ENCODE results near the gene DMRT1. TPM values are rescaled to one million over a fixed set of nuclear protein-coding genes. Genes with fewer than 3 reads are reported as not detected.
"Not testable (repeated sequence)": the region's sequence is repeated elsewhere in the genome, so short reads cannot be mapped to it uniquely, and the experiment has no call there.

The DMRT1 gene
- total and polyA plus RNA-seq, 9 donors, result not detected

DNA sequence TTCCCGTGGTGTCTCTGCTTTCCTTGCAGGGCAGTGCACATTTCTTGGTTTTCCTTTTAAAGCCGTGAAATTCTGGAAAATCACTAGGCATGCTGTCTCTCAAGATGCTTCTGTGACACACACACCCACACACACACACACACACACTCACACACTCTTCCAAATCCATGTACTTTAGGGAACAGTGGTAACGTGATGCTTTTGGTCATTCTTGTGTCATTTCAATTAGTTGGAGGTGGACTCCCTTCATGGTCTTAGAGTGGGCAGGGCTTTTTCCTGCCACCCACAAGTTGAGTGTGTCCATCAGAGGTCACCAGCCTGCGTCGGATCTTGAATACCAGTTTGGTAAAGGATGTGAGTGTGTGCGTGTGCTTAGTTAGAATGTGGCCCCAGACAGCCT, 64.4 kb downstream of the DMRT1 start:
- WGBS, 3 donors, result 60 to 70% (median 63%) methylated on average over 6 of the region's 6 CpGs
- no peaks in the 10 kb centered on the region for H3K27me3 ChIP-seq
- no peaks in the 10 kb centered on the region for H3K9me3 ChIP-seq
- no peak overlapping the region for H3K27ac ChIP-seq
- H3K4me3 ChIP-seq, result no peak overlapping the region
- TF ChIP-seq, protein P1, sequence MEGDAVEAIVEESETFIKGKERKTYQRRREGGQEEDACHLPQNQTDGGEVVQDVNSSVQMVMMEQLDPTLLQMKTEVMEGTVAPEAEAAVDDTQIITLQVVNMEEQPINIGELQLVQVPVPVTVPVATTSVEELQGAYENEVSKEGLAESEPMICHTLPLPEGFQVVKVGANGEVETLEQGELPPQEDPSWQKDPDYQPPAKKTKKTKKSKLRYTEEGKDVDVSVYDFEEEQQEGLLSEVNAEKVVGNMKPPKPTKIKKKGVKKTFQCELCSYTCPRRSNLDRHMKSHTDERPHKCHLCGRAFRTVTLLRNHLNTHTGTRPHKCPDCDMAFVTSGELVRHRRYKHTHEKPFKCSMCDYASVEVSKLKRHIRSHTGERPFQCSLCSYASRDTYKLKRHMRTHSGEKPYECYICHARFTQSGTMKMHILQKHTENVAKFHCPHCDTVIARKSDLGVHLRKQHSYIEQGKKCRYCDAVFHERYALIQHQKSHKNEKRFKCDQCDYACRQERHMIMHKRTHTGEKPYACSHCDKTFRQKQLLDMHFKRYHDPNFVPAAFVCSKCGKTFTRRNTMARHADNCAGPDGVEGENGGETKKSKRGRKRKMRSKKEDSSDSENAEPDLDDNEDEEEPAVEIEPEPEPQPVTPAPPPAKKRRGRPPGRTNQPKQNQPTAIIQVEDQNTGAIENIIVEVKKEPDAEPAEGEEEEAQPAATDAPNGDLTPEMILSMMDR (IDR thresholded peaks at IDR 0.05), result no peak
- TF ChIP-seq EP300 (IDR thresholded peaks at IDR 0.05) (no peak), POLR2A (IDR thresholded peaks at IDR 0.05) (no peak)
- DNase-seq, result no peak
- no peaks in the 10 kb centered on the region for H3K4me1 ChIP-seq (ENCODE audit: insufficient read depth)
- intact Hi-C loops (cut with DNase I), result loop anchor here in 1 of 4 donors (10.0 kb wide), 1 partner anchor 59 kb away; no protein-coding TSS in a partner anchor
- H3K36me3 ChIP-seq, result no peaks in the 10 kb centered on the region

DNA sequence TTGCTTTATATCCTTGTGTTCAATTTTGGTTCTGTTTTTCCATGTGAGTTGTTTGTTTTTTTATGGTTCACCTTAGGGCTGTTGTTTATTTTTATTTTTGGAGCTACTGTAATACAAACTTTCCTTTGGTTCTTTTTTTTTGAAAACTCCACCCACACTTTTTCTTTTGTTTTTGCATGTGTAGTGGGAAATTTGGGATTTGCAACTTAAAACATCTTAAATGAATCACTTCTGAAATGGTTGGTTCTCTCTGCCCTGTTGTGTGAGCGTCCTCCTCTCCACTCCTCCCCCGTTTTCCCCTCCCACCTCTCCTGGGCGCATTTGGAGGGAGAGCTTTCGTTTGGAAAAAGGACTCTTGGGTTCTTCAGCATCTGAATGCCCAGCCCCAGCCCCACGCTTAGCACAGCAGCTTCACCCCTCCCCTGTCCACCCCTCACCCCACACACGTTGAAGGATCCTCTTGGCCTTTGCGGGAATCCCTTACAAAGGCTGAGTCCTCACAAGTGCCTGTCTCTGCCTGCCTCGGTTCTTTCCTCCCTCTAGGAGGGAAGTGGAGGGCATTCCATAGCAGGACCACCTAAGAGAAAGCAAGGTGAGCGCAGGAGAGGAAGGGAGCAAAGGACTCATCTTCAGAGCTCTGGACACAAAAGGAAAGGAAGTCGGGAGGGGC, 67.2 kb downstream of the DMRT1 start:
- no peak for DNase-seq
- intact Hi-C loops (cut with DNase I), result loop anchor here in 1 of 4 donors (10.0 kb wide), 1 partner anchor 56 kb away; no protein-coding TSS in a partner anchor
- H3K4me3 ChIP-seq, result no peak overlapping the region

DNA sequence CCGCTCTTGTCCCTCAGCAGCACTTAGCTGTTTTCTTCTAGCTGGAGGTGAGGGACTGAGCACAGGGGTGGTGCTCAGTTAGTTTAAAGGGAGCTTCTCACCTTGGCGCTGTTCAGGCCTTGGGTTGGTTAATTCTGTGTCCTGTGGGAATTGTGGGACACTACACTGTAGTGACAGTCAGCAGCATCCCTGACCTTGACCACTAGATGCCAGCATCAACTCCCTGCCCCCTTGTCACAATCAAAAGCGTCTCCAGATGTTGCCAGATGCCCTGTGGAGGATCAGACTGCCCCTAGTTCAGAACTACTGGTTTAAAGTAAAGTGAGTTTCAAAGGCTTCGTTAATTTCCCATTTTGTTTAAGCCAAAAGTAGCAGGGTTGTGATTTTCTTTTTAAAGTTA, 69.5 kb downstream of the DMRT1 start:
- no peaks in the 10 kb centered on the region for H3K27me3 ChIP-seq
- no peaks in the 10 kb centered on the region for H3K9me3 ChIP-seq
- TF ChIP-seq EP300 (IDR thresholded peaks at IDR 0.05) (no peak), POLR2A (IDR thresholded peaks at IDR 0.05) (no peak)
- TF ChIP-seq, protein P1 (IDR thresholded peaks at IDR 0.05), result no peak
- no peaks in the 10 kb centered on the region for H3K4me1 ChIP-seq (ENCODE audit: insufficient read depth)
- H3K27ac ChIP-seq, result no peak overlapping the region
- WGBS, 3 donors, result 64 to 78% (median 67%) methylated on average over 4 of the region's 4 CpGs
- no peaks in the 10 kb centered on the region for H3K36me3 ChIP-seq
- no peak overlapping the region for H3K4me3 ChIP-seq
- intact Hi-C loops (cut with DNase I), result no loop called here
- no peak for DNase-seq

More for the DNA sequence above, 67.2 kb downstream of the DMRT1 start:
- Histone ChIP-seq H3K36me3 (no peaks in the 10 kb centered on the region), H3K27ac (no peak overlapping the region), H3K9me3 (no peaks in the 10 kb centered on the region), H3K4me1 (ENCODE audit: insufficient read depth) (no peaks in the 10 kb centered on the region), H3K27me3 (no peaks in the 10 kb centered on the region)
- 8 to 12% (median 11%) methylated on average over 10 of the region's 10 CpGs for WGBS, 3 donors
- no peak for TF ChIP-seq EP300 (IDR thresholded peaks at IDR 0.05)
- TF ChIP-seq, protein P1 (IDR thresholded peaks at IDR 0.05), result no peak
- TF ChIP-seq POLR2A (IDR thresholded peaks at IDR 0.05), result no peak

DNA sequence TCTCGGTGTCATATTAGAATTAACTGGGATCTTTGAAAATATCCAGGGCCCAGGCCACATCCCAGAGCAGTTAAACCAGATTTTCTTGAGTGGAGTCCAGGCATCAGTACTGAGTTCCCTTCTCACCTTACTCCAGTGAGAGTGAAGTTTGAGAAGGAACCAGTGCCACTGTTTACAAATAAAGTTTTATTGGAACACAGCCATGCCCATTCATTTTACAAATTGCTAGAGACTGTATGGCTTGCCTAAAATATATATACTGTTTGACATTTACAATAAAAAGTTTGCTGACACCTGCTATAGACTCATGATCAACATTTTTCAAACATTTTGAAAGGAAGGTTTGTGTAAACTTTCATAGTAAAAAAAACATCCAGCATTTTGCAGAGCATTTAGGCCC, 71.3 kb downstream of the DMRT1 start:
- H3K4me3 ChIP-seq, result no peak overlapping the region
- intact Hi-C loops (cut with DNase I), result no loop called here
- no peaks in the 10 kb centered on the region for H3K36me3 ChIP-seq
- WGBS, 3 donors, result 88 to 98% (median 96%) methylated on average over 1 of the region's 1 CpG
- no peak overlapping the region for H3K27ac ChIP-seq
- H3K4me1 ChIP-seq (ENCODE audit: insufficient read depth), result no peaks in the 10 kb centered on the region
- DNase-seq, result no peak
- no peaks in the 10 kb centered on the region for H3K9me3 ChIP-seq
- TF ChIP-seq EP300 (IDR thresholded peaks at IDR 0.05) (no peak), POLR2A (IDR thresholded peaks at IDR 0.05) (no peak)
- TF ChIP-seq, protein P1 (IDR thresholded peaks at IDR 0.05), result no peak
- H3K27me3 ChIP-seq, result no peaks in the 10 kb centered on the region

DNA sequence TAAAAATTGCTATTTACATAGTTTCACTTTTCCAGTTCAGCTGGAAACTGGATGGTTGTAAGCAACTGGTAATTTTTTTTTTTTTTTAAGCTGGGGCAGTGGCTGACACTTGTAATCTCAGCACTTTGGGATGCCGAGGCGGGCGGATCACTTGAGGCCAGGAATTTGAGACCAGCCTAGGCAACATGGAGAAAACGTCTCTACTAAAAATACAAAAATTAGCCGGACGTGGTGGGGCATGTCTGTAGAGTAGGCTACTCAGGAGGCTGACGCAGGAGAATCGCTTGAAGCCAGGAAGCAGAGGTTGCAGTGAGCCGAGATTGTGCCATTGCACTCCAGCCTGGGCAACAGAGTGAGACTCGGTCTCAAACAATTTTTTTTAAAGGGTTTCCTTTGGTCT, 72.0 kb downstream of the DMRT1 start:
- intact Hi-C loops (cut with DNase I); H3K9me3 ChIP-seq; H3K27ac ChIP-seq; DNase-seq; H3K4me1 ChIP-seq (ENCODE audit: insufficient read depth); H3K27me3 ChIP-seq; H3K36me3 ChIP-seq; H3K4me3 ChIP-seq: not testable (repeated sequence)
- WGBS, 3 donors, result 81 to 87% (median 84%) methylated on average over 10 of the region's 10 CpGs
